PFSK-1 (cell line): ENCODE results near the gene SURF2.

Source experiments
- POLR2AphosphoS5 ChIP-seq: IDR thresholded peaks from 2 replicates; pipeline ENCODE4 v1.6.1; 2012; ENCODE audit warnings: low read depth, mild to moderate bottlenecking, control low read depth, low read length, moderate library complexity
- REST ChIP-seq, 2 experiments: IDR thresholded peaks; 2 replicates each; pipeline versions ENCODE4 v1.6.1 to v1.8.0; 2011 to 2012; ENCODE audit warnings: low read depth in 2 of 2, low read length in 2 of 2, control low read depth in 1 of 2, inconsistent platforms in 1 of 2, mild to moderate bottlenecking in 1 of 2, moderate library complexity in 1 of 2; ENCODE audit not compliant: insufficient read depth in 1 of 2

- TF ChIP-seq REST (IDR thresholded peaks at IDR 0.05; ENCODE audit: insufficient read depth in 1 of 2, low read depth in 2 of 2, low read length in 2 of 2) (no peak), POLR2AphosphoS5 (no peak)
These were observed 27.1 kb downstream of the SURF2 start for GRCh38 chr9:133383438-133383837.
